Testis (tissue), 2 donors: ENCODE data around the gene ADAMTS14.

Source experiments
- CTCF ChIP-seq, 3 experiments: fragments of 450-650 bp in 2 of 3; fragments of 200-600 bp in 1 of 3; sonication (generic) in 1 of 3; IDR thresholded peaks; one replicate each; pipeline ENCODE4 v1.5.1; 2016 to 2019; ENCODE audit warnings: antibody characterized with exemption in 3 of 3, mild to moderate bottlenecking in 2 of 3, moderate library complexity in 1 of 3
- POLR2A ChIP-seq: fragments of 450-650 bp; IDR thresholded peaks from one replicate; pipeline ENCODE4 v1.6.1; 2017; ENCODE audit warnings: antibody characterized with exemption, mild to moderate bottlenecking, moderate library complexity

DNA sequence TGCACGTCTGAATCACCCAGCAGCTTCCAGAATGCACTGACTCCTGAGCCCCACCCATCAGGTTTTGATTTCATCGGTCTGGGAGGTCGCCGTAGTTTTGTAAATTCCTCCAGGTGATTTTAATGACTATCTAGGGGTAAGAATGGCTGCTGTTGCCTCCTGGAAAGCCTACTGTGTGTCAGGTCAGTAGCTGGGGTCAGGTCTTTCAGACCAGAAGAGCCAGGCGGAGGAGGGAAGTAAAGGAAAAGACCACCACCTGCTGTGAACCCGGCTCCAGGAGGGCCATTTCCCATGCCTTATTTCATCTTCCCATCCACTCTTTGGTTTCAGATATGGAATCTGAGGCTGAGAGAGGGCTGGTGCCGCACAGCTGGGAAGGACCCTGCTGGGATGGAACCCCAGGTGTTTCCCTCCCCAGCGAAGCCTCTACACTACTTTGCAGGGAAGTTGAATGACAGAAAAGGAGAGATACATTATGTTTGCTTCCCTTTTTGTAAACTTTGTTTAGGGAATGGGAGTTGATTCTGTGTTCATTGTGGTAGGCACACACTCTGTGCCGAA lies 19.8 kb downstream of the ADAMTS14 start:
- no peak for TF ChIP-seq CTCF (IDR thresholded peaks at IDR 0.05)
- TF ChIP-seq POLR2A, result no peak
